ENCODE data around the gene ETV4. TPM values are rescaled to one million over a fixed set of nuclear protein-coding genes. Genes with fewer than 3 reads are reported as not detected.

Gene ETV4
- total and polyA plus RNA-seq, 2 of the 13 experiments (the other 11 are each of a cell fraction or from before 2014, with no cell fraction given): 128 to 330 TPM

DNA sequence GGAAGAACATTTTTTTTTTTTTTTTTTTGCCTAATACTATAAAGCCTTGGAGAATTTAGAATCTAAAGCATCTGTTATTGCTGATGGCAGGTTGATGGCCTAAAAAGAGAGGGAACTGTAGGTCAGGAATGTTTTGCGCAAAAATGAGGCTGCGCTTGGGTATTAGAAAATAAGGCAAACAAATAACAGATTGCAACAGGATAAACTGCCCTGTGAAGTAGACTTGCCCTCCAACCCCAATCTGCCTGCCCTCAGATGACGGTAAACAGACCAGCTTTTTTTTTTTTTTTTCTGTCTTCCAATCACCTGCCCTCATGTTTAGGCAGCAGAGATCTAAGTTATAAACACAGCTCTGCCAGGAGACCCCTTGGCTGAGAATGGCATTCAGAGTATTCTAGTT lies 66.2 kb downstream of the ETV4 start (continued):
- TF ChIP-seq ELK4 (CRISPR knock-in tag; IDR thresholded peaks at IDR 0.05; ENCODE audit: borderline replicate concordance) (no peak), MTF2 (CRISPR knock-in tag; IDR thresholded peaks at IDR 0.05; ENCODE audit: borderline replicate concordance) (no peak), REST (IDR thresholded peaks at IDR 0.05; ENCODE audit: borderline replicate concordance in 1 of 2, low read depth in 1 of 2, low read length in 2 of 2) (peak in 1 of 2 experiments; percentile 61; a peak in 2 of 4 replicates), ZNF607 (CRISPR knock-in tag; IDR thresholded peaks at IDR 0.05; ENCODE audit: borderline replicate concordance) (no peak), E2F5 (CRISPR knock-in tag; conservative IDR thresholded peaks at IDR 0.05) (no peak), ZBTB8A (CRISPR knock-in tag; IDR thresholded peaks at IDR 0.05; ENCODE audit: borderline replicate concordance, low read depth) (no peak), HOMEZ (CRISPR knock-in tag; IDR thresholded peaks at IDR 0.05; ENCODE audit: low read depth) (peak; percentile 52; the same call in 1 of the 2 replicates), ZNF839 (CRISPR knock-in tag; IDR thresholded peaks at IDR 0.05; ENCODE audit: borderline replicate concordance) (no peak), U2AF1 (optimal IDR thresholded peaks at IDR 0.05; ENCODE audit: low read depth, low read length) (no peak), PPARG (CRISPR knock-in tag; conservative IDR thresholded peaks at IDR 0.05) (peak; percentile 89)
- TF ChIP-seq, protein P1, sequence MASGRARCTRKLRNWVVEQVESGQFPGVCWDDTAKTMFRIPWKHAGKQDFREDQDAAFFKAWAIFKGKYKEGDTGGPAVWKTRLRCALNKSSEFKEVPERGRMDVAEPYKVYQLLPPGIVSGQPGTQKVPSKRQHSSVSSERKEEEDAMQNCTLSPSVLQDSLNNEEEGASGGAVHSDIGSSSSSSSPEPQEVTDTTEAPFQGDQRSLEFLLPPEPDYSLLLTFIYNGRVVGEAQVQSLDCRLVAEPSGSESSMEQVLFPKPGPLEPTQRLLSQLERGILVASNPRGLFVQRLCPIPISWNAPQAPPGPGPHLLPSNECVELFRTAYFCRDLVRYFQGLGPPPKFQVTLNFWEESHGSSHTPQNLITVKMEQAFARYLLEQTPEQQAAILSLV (CRISPR knock-in tag; IDR thresholded peaks at IDR 0.05; ENCODE audit: borderline replicate concordance): no peak
- TF ChIP-seq, protein P2, sequence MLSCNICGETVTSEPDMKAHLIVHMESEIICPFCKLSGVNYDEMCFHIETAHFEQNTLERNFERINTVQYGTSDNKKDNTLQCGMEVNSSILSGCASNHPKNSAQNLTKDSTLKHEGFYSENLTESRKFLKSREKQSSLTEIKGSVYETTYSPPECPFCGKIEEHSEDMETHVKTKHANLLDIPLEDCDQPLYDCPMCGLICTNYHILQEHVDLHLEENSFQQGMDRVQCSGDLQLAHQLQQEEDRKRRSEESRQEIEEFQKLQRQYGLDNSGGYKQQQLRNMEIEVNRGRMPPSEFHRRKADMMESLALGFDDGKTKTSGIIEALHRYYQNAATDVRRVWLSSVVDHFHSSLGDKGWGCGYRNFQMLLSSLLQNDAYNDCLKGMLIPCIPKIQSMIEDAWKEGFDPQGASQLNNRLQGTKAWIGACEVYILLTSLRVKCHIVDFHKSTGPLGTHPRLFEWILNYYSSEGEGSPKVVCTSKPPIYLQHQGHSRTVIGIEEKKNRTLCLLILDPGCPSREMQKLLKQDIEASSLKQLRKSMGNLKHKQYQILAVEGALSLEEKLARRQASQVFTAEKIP (CRISPR knock-in tag; IDR thresholded peaks at IDR 0.05; ENCODE audit: borderline replicate concordance): no peak
- TF ChIP-seq, protein P3, sequence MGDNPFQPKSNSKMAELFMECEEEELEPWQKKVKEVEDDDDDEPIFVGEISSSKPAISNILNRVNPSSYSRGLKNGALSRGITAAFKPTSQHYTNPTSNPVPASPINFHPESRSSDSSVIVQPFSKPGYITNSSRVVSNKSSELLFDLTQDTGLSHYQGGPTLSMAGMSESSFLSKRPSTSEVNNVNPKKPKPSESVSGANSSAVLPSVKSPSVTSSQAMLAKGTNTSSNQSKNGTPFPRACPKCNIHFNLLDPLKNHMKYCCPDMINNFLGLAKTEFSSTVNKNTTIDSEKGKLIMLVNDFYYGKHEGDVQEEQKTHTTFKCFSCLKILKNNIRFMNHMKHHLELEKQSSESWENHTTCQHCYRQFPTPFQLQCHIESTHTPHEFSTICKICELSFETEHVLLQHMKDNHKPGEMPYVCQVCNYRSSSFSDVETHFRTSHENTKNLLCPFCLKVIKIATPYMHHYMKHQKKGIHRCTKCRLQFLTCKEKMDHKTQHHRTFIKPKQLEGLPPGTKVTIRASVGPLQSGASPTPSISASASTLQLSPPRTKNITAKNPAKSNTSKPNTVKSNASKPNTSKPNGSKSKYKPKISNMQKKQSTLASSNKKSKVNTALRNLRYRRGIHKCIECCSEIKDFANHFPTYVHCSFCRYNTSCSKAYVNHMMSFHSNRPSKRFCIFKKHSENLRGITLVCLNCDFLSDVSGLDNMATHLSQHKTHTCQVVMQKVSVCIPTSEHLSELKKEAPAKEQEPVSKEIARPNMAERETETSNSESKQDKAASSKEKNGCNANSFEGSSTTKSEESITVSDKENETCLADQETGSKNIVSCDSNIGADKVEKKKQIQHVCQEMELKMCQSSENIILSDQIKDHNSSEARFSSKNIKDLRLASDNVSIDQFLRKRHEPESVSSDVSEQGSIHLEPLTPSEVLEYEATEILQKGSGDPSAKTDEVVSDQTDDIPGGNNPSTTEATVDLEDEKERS (CRISPR knock-in tag; IDR thresholded peaks at IDR 0.05): 0 out of 2 replicates have a peak, but pooled peaks have one; percentile 34
